Cardiac muscle cell (in vitro differentiated cells and primary cell): ENCODE results near the gene SEMA5B. TPM values are rescaled to one million over a fixed set of nuclear protein-coding genes. Genes with fewer than 3 reads are reported as not detected.

Experiments used
- DNase-seq, 2 donors: peaks; one replicate each; pipeline versions ENCODE4 v3.0.0 to v3.0.0-alpha.2; 2010 to 2017; ENCODE audit warnings: low read depth in 1 of 2, low spot score in 1 of 2
- H3K27ac ChIP-seq: fragments of 200-600 bp; sonication (generic); 2 replicates; pipeline ENCODE4 v1.5.1; 2016
- H3K27me3 ChIP-seq: fragments of 200-600 bp; sonication (generic); 2 replicates; pipeline ENCODE4 v1.6.0; 2016; ENCODE audit warnings: control low read depth
- H3K36me3 ChIP-seq: fragments of 200-600 bp; sonication (generic); 2 replicates; pipeline ENCODE4 v1.5.1; 2016; ENCODE audit warnings: control low read depth
- H3K4me1 ChIP-seq: fragments of 200-600 bp; sonication (generic); 2 replicates; pipeline ENCODE4 v1.8.1; 2017; ENCODE audit warnings: low read depth, mild to moderate bottlenecking, mixed run types
- H3K4me3 ChIP-seq: fragments of 200-600 bp; sonication (generic); 2 replicates; pipeline ENCODE4 v1.5.1; 2016; ENCODE audit warnings: mild to moderate bottlenecking
- H3K9me3 ChIP-seq: fragments of 200-600 bp; sonication (generic); 2 replicates; pipeline ENCODE4 v1.5.1; 2017; ENCODE audit warnings: low read depth, mild to moderate bottlenecking, control low read depth
- CTCF ChIP-seq: IDR thresholded peaks from 2 replicates; pipeline ENCODE4 v1.5.1; 2012; ENCODE audit warnings: low read depth, mild to moderate bottlenecking, low read length
- polyA plus RNA-seq: library from polyadenylated mRNA; unstranded; fragments of >200 nt; fragmentation: Nextera tagmentation; extraction: Ambion mirVana; gene quantifications from 2 replicates; pipeline ENCODE4 v1.2.1, GENCODE V29; 2016
- total RNA-seq: library from RNA; depleted of rRNA; stranded (reverse); fragments of >200 nt; gene quantifications from 2 replicates; pipeline ENCODE4 v1.2.3, GENCODE V29; 2016

The SEMA5B gene
- total and polyA plus RNA-seq, 2 experiments from 2014 or later, result 2.3 to 4.4 TPM

GRCh38 chr3:122928396-122929187, 99.0 kb downstream of the SEMA5B start:
- TF ChIP-seq CTCF, result no peak
- DNase-seq, result no peak
- no peak overlapping the region for H3K27ac ChIP-seq
- no peak overlapping the region for H3K4me3 ChIP-seq
- no peaks in the 10 kb centered on the region for H3K36me3 ChIP-seq
- H3K27me3 ChIP-seq, result peaks cover 16% of the 10 kb centered on the region
- H3K9me3 ChIP-seq, result no peaks in the 10 kb centered on the region
- no peaks in the 10 kb centered on the region for H3K4me1 ChIP-seq

GRCh38 chr3:122927726-122928125, 99.8 kb downstream of the SEMA5B start:
- no peaks in the 10 kb centered on the region for H3K9me3 ChIP-seq
- H3K27me3 ChIP-seq, result peaks cover 24% of the 10 kb centered on the region
- no peak for TF ChIP-seq CTCF
- DNase-seq, result no peak
- H3K4me1 ChIP-seq, result no peaks in the 10 kb centered on the region
- no peak overlapping the region for H3K4me3 ChIP-seq
- H3K27ac ChIP-seq, result no peak overlapping the region
- H3K36me3 ChIP-seq, result no peaks in the 10 kb centered on the region

DNA sequence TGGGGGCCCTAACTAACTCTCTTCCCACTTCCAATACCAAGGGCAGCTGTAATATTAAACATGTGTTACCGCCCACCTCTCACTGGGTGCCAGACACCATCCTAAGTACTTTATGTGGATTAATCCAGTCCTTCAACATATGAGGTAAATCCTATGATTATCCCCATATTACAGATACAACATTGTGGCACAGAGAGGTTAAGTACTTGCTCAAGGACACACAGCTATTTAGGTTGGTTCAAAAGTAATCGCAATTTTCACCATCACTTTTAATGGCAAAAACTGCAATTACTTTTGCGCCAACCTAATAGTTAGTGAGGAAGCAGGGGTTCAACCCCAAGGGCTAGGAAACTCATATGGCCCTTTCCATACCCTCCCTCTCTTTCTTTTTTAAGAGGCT, 100.8 kb downstream of the SEMA5B start:
- no peak for TF ChIP-seq CTCF
- no peak for DNase-seq
- H3K27ac ChIP-seq, result no peak overlapping the region
- H3K4me3 ChIP-seq, result no peak overlapping the region
- H3K36me3 ChIP-seq, result no peaks in the 10 kb centered on the region
- peaks cover under 1% of the 10 kb centered on the region for H3K4me1 ChIP-seq
- H3K9me3 ChIP-seq, result no peaks in the 10 kb centered on the region
- peaks cover 34% of the 10 kb centered on the region for H3K27me3 ChIP-seq

DNA sequence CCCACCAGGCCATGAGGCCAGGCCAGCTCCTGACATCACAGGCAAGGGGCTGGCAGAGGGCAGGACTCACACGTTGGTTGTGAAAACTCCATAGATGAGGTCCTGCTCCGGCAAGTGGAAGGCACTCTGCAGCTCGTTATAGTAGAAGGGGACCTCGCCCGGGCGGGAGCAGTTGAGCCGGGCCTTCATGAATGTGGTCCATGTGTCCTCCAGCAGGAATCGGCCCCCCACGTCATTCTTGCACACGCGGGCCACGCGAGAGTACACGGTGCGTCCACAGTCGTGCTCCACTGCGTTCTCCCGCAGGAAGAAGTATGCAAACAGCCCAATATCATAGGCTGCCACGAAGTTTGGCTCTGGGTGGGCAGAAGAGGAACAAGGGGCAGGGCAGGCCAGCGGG, 101.2 kb downstream of the SEMA5B start:
- H3K9me3 ChIP-seq, result no peaks in the 10 kb centered on the region
- H3K4me3 ChIP-seq, result no peak overlapping the region
- TF ChIP-seq CTCF, result no peak
- peaks cover 38% of the 10 kb centered on the region for H3K27me3 ChIP-seq
- no peak overlapping the region for H3K27ac ChIP-seq
- no peaks in the 10 kb centered on the region for H3K36me3 ChIP-seq
- DNase-seq, result no peak
- peaks cover 2% of the 10 kb centered on the region for H3K4me1 ChIP-seq

GRCh38 chr3:122925756-122926155, 101.8 kb downstream of the SEMA5B start:
- no peak overlapping the region for H3K27ac ChIP-seq
- H3K4me3 ChIP-seq, result no peak overlapping the region
- H3K9me3 ChIP-seq, result no peaks in the 10 kb centered on the region
- no peak for TF ChIP-seq CTCF
- H3K36me3 ChIP-seq, result no peaks in the 10 kb centered on the region
- DNase-seq, result no peak
- H3K27me3 ChIP-seq, result peaks cover 44% of the 10 kb centered on the region
- H3K4me1 ChIP-seq, result peaks cover 2% of the 10 kb centered on the region
